KMS-11 (cell line): ENCODE data around the gene RAPGEF5.

ENCODE experiments used
- H2AFZ ChIP-seq: fragments of 200-600 bp; sonication (generic); 2 replicates; pipeline ENCODE4 v1.6.1; 2016; ENCODE audit warnings: antibody characterized with exemption, mixed run types, low read depth
- H3K27ac ChIP-seq: fragments of 200-600 bp; sonication (generic); 2 replicates; pipeline ENCODE4 v1.6.1; 2016; ENCODE audit warnings: mild to moderate bottlenecking, mixed run types
- H3K27me3 ChIP-seq: fragments of 200-600 bp; sonication (generic); 2 replicates; pipeline ENCODE4 v1.6.1; 2017; ENCODE audit warnings: mild to moderate bottlenecking, low read depth, mixed run types, moderate library complexity; ENCODE audit not compliant: insufficient read depth
- H3K36me3 ChIP-seq: fragments of 200-600 bp; sonication (generic); 2 replicates; pipeline ENCODE4 v1.6.1; 2017; ENCODE audit warnings: mild to moderate bottlenecking, mixed run types; ENCODE audit not compliant: insufficient read depth
- H3K4me1 ChIP-seq: fragments of 200-600 bp; sonication (generic); 2 replicates; pipeline ENCODE4 v1.6.1; 2016; ENCODE audit warnings: mild to moderate bottlenecking, low read depth, mixed run types; ENCODE audit not compliant: poor library complexity, severe bottlenecking
- H3K4me2 ChIP-seq: fragments of 200-600 bp; sonication (generic); 2 replicates; pipeline ENCODE4 v1.7.0; 2016; ENCODE audit warnings: mild to moderate bottlenecking, mixed run types
- H3K4me3 ChIP-seq: fragments of 200-600 bp; sonication (generic); IDR thresholded peaks from 2 replicates; pipeline ENCODE4 v1.6.1; 2017; ENCODE audit warnings: low read depth, low read length, mixed read lengths; ENCODE audit not compliant: insufficient read depth
- H3K79me2 ChIP-seq: fragments of 200-600 bp; sonication (generic); 2 replicates; pipeline ENCODE4 v1.6.1; 2016; ENCODE audit warnings: low read depth, mixed run types; ENCODE audit not compliant: insufficient read depth
- H3K9ac ChIP-seq: fragments of 200-600 bp; sonication (generic); 2 replicates; pipeline ENCODE4 v1.6.1; 2016; ENCODE audit warnings: mild to moderate bottlenecking, mixed run types
- H4K20me1 ChIP-seq: fragments of 200-600 bp; sonication (generic); 2 replicates; pipeline ENCODE4 v1.6.1; 2016; ENCODE audit warnings: mild to moderate bottlenecking, mixed run types; ENCODE audit not compliant: insufficient read depth
- TF ChIP-seq, protein P1 (sequence below): fragments of 200-600 bp; sonication (generic); conservative IDR thresholded peaks from 2 replicates; pipeline ENCODE4 v1.6.1; 2017; ENCODE audit warnings: low read depth, mild to moderate bottlenecking, antibody characterized with exemption, low read length, moderate library complexity, mixed read lengths

The RAPGEF5 gene

GRCh38 chr7:22216309-22216708, 140.6 kb downstream of the RAPGEF5 start:
- H3K9ac ChIP-seq, result no peak overlapping the region
- peaks cover 4% of the 10 kb centered on the region for H3K4me1 ChIP-seq
- TF ChIP-seq, protein P1, sequence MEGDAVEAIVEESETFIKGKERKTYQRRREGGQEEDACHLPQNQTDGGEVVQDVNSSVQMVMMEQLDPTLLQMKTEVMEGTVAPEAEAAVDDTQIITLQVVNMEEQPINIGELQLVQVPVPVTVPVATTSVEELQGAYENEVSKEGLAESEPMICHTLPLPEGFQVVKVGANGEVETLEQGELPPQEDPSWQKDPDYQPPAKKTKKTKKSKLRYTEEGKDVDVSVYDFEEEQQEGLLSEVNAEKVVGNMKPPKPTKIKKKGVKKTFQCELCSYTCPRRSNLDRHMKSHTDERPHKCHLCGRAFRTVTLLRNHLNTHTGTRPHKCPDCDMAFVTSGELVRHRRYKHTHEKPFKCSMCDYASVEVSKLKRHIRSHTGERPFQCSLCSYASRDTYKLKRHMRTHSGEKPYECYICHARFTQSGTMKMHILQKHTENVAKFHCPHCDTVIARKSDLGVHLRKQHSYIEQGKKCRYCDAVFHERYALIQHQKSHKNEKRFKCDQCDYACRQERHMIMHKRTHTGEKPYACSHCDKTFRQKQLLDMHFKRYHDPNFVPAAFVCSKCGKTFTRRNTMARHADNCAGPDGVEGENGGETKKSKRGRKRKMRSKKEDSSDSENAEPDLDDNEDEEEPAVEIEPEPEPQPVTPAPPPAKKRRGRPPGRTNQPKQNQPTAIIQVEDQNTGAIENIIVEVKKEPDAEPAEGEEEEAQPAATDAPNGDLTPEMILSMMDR, result no peak
- no peaks in the 10 kb centered on the region for H4K20me1 ChIP-seq
- H3K36me3 ChIP-seq, result no peaks in the 10 kb centered on the region
- H3K4me2 ChIP-seq, result no peak overlapping the region
- no peaks in the 10 kb centered on the region for H3K79me2 ChIP-seq
- H3K4me3 ChIP-seq, result no peak overlapping the region
- no peaks in the 10 kb centered on the region for H3K27me3 ChIP-seq
- no peak overlapping the region for H3K27ac ChIP-seq
- no peak overlapping the region for H2AFZ ChIP-seq

DNA sequence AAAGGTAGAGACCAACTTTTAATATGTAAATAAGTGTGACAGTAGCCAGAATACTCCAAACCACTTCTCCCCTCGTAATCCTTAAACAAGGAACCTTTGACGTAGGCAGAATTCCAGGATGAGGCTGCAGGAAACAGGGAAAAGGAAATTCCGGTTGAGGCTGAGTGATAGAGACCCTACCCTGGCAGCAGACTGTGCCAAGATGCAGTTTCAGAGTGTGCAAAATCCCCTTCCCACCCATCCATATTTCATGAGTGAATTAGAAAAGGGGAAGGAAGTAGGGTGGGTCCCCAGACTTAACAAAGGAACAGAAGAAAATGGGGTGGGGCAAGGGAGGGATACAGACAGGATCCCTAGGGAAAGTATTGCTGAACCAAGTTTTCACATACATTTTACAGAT, 143.0 kb downstream of the RAPGEF5 start:
- Histone ChIP-seq H3K27me3 (no peaks in the 10 kb centered on the region), H3K4me1 (no peaks in the 10 kb centered on the region), H3K4me2 (no peak overlapping the region), H4K20me1 (no peaks in the 10 kb centered on the region), H2AFZ (no peak overlapping the region), H3K79me2 (no peaks in the 10 kb centered on the region), H3K27ac (no peak overlapping the region), H3K9ac (no peak overlapping the region), H3K4me3 (no peak overlapping the region), H3K36me3 (no peaks in the 10 kb centered on the region)
- TF ChIP-seq, protein P1, result no peak

DNA sequence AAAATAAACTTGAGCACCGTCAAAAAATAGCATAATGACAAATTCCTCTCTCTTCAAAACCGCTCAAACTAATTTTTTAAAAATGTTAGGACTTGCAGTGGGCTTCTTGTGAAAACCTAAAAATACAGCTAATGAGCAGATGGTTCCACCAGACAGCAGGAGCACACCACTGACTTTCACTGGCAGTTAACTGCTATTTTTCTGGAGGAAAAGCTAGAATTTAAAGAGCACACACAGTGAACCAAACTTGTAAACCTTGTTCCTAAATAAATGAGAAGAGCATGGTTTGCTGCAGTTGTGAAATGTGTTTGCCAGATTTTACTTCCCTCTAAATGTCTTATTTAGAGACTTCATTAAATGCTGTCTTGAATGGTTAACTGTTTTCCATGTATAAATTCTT, 143.9 kb downstream of the RAPGEF5 start:
- H3K27me3 ChIP-seq, result no peaks in the 10 kb centered on the region

GRCh38 chr7:22210967-22211366, 146.0 kb downstream of the RAPGEF5 start:
- no peaks in the 10 kb centered on the region for H3K4me1 ChIP-seq
- H3K27ac ChIP-seq, result no peak overlapping the region
- no peak overlapping the region for H3K4me3 ChIP-seq
- H3K36me3 ChIP-seq, result no peaks in the 10 kb centered on the region
- no peak overlapping the region for H2AFZ ChIP-seq
- H3K27me3 ChIP-seq, result no peaks in the 10 kb centered on the region
- H3K79me2 ChIP-seq, result no peaks in the 10 kb centered on the region
- H3K4me2 ChIP-seq, result no peak overlapping the region
- no peak overlapping the region for H3K9ac ChIP-seq
- TF ChIP-seq, protein P1, result no peak
- H4K20me1 ChIP-seq, result no peaks in the 10 kb centered on the region

More for the DNA sequence above, 143.9 kb downstream of the RAPGEF5 start:
- no peak overlapping the region for H2AFZ ChIP-seq
- TF ChIP-seq, protein P1, result no peak
- no peaks in the 10 kb centered on the region for H4K20me1 ChIP-seq
- no peak overlapping the region for H3K9ac ChIP-seq
- no peak overlapping the region for H3K27ac ChIP-seq
- H3K4me2 ChIP-seq, result no peak overlapping the region
- H3K4me1 ChIP-seq, result no peaks in the 10 kb centered on the region
- no peaks in the 10 kb centered on the region for H3K36me3 ChIP-seq
- no peak overlapping the region for H3K4me3 ChIP-seq
- H3K79me2 ChIP-seq, result no peaks in the 10 kb centered on the region
